HG02840 (cell line): Measurements from ENCODE around the gene PCSK6.
"Not testable (repeated sequence)": the region's sequence is repeated elsewhere in the genome, so short reads cannot be mapped to it uniquely, and the experiment has no call there.

ENCODE experiments used
- ATAC-seq: cut with Tn5 transposase; IDR thresholded peaks from one replicate; pipeline ENCODE4 v1.9.1; 2021; ENCODE audit warnings: mild to moderate bottlenecking, moderate library complexity, moderate number of reproducible peaks; ENCODE audit not compliant: unreplicated experiment, low FRiP score

Gene PCSK6

DNA sequence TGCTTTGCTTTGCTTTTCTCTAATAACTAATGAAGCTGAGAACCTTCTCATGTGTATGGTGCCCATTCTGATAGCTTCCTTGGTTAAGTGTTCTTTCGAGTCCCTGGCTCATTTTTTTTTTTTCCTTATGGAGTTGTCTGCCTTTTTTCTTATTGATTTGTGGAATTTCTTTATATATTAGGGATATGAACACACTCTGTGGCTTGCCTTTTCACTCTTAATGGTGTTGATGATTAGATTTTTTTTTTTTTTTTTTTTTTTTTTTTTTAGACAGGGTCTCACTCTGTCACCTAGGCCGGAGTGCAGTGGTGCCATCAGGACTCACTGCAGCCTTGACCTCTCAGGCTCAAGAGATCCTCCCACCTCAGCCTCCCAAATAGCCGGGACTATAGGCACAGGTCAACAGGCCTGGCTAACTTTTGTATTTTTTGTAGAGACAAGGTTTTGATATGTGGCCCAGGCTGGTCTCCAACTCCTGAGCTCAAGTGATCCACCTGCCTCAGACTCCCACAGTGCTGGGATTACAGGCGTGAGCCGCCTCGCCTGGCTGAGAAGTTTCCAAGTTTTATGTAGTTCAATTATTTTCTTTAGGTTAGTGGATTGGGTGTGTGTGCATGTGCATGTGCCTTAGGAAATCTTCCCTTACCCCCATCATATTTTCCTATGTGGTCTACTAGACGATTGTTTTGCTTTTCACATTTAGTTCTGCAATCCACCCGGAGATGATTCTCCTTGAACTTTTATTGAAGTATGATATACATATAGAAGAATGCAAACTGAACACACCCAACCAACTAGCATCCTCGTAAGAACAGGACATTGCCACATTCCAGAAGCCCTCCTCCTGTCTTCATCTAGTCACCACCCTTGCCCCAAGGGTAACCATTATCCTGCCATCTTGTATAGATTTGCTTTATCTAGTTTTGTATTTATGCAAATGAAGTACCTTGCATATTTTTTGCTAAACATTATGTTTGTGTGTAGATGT lies 192.8 kb downstream of the PCSK6 start:
- no peak for ATAC-seq

DNA sequence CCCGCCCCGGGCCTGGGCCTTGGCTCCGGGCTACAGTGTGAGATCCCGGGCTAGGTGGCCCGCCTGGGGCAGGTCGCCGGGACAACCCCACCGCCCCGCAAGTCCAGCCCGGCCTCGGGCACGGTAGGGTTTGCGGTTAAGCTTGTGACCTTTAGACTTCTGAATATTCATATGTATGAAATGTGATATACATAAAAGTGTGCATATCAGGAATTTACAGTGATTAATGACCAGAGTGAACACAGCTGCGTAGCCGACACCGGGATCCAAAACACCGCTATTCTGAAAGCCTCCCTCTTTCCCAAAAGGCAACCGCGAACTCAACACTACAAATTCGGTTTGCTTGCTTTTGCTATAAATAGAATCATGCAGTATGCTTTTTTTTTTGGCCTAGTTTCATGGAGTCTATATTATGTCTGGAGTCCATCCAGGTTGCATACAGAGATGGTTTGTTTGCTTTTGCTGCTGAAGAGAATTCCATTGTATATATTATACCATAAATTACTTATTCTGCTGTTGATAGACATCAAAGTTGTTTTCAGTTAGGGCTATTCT lies 193.8 kb downstream of the PCSK6 start:
- no peak for ATAC-seq

DNA sequence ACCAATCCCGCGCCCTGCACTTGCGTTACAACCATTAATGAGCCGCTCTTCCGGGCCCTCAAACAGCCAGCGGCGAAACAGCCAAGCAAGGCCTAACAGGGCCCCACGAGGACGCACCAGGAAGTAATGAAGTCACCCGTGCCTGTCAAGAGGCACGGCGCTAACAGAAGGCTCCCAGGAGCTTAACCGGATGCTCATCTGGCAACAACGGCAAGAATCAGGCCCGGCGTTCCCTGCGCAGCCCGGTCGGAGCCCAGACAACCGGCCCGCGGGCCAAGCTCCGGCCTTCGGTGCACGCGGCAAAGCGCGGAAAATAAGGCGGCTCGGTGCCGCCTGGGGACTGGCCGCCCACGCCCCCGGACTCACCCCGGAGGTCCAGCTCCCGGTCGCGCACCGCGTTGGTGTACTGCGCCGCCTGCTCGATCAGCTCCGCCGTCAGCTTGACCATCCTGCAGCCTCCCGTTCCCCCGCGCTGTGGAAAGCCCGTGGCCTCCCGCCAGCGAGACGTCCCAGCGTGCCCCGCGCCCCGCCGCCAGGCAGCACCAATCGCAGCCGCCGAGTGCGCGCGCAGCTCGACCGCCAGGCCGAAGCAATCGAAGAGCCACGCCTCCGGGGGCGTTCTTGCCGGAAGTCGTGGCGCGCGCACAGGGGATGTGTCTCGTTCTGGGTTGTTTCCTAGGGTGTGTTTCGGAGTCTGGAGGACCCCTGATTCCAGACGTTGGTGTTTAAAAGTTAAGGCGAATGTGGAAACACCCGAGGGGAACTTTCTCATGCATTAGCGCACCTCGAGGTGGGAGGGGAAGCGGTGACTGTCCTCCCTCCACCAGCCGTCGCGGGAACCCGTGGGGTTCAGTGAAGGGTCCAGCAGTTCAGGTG lies 194.5 kb downstream of the PCSK6 start, which contains the start of gene SNRPA1:
Gene SNRPA1 (minus strand): TSS at position 518 of the 876 bp plus-strand sequence. CDS start 70 bp downstream, at position 448.
- ATAC-seq = peak; percentile 87

DNA sequence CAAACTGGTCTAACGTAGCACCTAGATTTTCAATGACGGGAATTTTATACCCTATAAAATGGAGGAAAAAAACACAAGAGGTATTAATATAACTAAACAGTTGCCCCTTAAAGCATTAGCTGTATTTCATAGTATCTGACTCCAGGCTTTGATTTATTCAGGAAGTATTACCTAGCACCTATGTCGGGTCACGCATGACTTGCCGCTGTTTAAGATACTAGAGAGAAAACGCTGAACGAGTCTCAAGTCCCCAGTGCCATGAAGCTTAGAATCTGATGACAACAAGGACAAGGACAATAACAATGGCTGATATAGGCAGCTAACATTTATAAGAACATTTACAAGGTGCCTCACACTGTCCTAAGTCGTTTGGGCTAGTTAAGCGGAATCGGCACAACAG lies 196.4 kb downstream of the PCSK6 start:
- ATAC-seq = no peak

DNA sequence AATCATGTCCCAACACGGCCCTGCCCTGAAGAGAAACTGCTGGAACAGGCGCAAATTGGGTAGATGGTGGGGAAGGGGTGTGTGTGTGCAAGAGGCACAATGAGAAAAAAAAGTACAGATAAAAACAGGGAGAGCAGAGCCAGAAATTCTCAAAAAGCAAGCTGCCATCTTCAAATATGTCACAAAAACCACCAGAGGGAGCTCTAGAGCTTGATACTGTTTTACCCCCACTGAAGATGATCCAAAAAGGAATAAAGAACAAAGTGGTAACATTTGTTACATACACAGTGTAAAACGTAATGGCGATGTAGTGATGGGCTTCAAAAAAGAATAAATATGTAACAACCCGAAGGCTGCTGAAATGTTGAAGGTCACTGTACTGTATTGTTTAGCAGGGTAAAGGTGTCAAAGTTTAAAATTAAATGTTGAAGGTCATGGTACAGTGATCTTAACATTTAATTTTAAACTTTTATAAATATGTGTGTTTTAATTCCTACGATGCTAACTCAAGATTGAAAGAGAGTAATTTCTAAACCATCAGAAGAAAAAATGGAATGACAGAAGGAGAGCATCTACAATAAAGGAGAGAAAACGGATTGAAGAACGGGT lies 200.5 kb downstream of the PCSK6 start:
- ATAC-seq = no peak

DNA sequence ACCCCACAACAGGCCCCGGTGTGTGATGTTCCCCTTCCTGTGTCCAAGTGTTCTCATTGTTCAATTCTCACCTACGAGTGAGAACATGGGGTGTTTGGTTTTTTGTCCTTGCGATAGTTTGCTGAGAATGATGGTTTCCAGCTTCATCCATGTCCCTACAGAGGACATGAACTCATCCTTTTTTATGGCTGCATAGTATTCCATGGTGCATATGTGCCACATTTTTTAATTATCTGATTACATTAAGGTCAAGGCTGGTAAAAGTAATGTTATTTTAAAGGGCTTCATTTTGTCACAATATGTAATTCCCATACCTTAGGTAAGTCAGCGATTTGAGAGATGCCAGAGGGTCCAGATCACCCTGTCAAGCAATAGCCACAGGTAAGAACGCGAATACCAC lies 202.2 kb downstream of the PCSK6 start:
- not testable (repeated sequence) for ATAC-seq

DNA sequence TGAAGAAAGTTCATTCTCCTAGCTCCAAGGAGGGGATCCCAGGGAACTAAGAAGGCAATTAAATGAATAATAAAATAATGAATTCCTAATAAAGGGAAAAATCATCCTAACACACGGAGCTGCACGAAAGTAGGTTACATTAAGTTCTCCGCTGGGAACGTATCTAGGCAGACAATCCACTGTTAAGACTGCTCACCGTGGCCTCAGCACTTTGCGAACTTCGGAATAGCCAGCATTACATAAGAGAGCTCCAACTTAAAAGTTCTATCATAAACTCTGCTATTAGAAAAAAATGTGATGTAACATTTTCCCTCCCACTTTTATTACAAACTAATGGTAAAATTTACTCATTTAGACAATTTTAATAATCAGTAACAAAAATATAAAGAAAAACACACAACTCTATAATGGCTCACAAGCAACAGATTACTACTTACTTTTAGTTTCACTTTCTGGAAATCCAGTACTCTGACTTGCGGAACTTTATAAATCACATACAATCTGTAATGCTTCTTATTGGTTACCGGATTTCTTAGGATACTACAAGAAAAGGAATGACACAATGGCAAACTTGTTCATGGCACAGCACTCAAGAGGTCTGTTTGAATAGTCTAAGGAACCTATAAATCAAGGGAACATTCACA lies 202.9 kb downstream of the PCSK6 start:
- no peak for ATAC-seq

DNA sequence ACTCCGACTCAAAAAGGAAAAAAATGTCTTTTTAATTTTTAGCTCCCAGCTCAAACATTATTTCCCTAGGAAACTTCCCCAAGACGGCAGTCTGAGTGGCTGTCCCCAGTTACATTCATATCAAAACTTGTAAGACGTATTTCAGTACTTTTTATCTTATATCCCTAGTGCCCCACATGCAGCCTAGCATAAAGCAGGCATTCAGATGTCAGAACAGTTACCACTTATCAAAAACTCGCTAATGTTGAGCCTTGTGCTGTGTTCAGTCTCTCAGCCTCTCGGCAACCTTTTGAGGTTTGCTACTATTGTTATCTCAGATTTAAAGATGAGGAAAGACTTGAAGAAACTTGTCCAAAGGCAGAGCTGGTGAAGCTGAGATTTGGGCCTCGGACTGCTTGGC lies 205.6 kb downstream of the PCSK6 start:
- ATAC-seq = no peak

DNA sequence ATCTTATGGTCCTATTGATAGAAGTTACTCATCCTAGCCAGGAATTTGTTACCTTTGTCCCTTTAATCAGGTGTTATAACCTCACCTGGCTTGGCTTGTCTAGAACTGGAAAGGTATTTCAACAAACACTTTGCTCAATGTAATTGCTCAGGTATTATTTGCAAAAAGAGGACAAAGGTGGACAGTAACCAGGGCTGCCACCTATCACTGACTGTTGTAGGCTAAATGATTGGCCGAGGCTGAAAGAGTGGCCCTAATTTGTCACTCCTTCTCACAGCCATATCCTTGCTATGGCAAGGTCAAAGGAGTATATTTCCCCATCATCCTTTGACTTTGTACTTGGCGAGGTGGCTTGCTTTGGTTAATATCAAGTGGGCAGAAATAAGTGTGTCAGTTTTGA lies 209.5 kb downstream of the PCSK6 start:
- no peak for ATAC-seq

DNA sequence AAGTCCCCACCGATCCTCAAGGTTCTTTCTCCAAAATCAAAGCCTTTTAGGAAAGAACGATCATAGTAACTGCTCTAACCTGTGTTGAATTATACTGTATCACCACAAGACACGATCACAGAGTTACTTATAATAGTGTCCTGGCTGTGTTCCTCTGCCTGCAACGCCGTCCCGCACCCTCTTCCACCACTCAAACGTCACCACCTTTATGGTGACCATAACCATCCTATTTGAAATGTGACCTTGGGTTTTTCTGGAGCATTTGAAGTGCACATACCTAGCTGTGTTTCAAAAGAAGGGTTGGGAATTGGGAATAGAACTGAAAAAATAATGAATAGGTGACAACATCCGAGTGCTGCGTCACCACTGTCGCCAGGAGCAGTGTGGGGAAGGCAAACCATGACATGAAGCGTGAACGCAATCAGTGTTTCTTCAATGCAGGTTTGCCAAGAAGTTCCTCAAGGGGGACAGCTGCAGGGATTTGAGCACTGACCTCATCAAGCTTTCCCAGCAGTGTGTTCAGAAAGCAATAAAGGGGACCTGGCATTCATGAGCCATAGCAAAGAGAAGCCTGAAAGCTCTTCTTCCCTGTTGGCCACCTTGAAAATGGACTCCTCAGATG lies 211.5 kb downstream of the PCSK6 start:
- no peak for ATAC-seq

DNA sequence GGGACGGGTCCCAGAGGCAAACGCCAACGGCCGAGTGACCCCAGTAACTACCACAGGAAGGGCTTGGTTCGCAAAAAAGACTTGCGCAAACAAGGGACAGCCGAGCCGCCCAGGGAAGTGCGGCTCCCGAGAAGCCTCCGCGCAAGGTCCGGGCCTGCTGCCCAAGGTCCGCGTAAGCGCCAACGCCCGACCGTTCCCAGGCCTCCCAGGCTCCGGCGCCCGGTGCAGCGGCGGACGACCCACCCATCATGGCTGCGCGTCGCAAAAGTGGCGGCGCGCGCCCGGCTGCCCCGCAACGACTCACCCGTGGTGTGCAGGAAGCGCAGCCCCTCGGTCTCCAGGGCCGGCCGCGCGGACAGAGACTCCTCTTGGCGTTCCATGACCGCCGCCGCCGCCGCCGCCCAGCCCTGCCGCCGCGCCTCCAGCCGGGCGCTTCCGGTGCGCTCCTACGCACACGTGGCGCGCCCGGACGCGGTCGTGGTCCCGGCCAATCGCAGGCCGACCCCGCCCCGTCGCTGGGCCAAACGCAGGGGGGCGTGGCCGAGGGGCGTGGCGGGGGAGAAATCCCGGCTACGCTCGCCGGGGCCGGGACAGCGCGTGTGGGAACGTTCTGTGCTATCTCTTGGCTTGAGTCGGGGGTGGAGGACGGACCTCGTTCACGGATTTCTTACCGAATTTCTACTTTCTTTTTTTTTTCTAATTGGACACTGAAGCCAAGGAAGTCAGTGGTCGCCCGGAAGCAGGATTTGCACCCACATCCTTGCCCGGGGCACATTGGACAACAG lies 212.3 kb downstream of the PCSK6 start, which contains the start of gene SELENOS:
Gene SELENOS (minus strand): TSS at position 448 of the 785 bp plus-strand sequence. CDS start 68 bp downstream, at position 380.
- peak; percentile 81 for ATAC-seq

DNA sequence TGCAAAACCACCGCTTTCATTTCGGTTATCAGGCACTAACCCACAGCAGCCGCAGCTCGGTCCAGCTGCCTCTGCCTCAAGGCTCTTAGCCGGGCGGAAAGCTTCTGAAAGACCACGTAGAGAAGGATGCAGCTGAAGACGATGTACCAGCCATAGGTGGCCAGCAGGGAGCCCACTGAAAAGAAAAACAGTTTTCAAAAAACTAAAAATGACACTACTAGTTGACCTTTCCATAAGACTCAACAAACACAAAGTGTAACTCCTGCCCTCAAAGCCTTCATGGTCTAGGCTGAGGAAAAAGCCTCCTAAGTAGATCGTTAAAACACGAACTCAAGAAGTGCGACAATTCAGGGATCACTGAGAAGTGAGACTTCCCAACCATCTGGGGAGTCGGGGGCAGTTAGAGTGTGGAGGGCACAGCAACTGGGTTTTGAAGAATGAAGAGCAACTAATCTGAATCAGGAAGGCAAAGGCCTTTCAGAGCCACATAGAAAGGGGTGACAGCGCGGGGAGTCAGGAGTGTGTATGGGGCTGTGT lies 212.9 kb downstream of the PCSK6 start:
- ATAC-seq = peak; percentile 32

DNA sequence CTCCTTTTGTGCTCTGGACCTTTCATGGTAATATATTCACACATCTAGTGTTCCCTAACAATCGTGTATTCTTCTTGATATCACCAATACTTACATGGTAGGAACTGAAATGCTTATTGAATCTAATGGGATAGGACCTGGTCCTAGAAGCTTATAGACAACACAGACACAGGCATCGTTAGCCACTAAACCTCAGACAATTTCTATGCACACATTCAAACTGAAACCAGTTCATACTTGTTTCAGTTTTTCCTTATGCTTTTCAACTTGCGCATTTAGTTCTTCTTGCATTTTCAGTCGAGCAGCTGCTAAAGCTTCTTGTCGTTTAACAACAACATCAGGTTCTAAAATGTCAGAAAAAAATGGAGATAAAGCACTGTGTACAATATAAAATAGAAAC lies 214.5 kb downstream of the PCSK6 start:
- no peak for ATAC-seq

DNA sequence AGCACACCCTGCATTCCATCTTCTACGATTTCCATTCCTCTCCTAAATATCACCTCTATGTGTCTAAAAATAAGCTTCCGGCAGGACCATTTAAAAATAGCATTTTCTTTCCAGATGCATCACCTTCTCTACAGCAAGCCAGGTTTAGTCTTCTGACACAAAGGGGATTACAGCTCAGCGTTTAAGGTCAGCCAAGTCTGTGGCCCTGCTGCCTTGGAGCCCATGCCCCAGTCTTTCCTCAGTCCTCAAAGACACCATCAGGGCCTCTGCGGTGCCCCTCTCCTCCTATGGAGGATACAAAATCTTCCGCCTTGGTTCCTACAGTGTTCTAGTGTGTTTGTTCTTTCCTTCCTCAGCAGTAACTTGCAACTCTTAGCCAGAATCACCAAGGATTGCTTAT lies 216.0 kb downstream of the PCSK6 start:
- ATAC-seq = no peak

DNA sequence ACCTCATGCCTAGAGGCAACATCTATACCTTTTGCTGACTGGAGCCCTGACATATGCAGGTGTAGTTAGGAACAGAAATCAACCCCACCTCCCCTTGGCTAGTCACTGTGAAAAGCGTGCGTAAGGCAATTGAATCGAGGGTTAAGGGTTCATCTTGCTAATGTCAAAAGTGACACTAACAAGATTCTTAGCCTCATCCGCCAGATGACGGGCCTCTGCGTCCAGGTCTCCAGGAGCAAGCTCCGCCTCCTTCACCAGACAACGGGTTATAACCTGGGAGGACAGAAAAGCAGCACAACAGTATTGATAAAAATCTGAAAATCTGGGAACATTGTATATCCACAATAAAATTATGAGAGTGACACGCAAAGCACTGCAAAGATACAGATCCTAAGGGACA lies 216.9 kb downstream of the PCSK6 start:
- no peak for ATAC-seq

DNA sequence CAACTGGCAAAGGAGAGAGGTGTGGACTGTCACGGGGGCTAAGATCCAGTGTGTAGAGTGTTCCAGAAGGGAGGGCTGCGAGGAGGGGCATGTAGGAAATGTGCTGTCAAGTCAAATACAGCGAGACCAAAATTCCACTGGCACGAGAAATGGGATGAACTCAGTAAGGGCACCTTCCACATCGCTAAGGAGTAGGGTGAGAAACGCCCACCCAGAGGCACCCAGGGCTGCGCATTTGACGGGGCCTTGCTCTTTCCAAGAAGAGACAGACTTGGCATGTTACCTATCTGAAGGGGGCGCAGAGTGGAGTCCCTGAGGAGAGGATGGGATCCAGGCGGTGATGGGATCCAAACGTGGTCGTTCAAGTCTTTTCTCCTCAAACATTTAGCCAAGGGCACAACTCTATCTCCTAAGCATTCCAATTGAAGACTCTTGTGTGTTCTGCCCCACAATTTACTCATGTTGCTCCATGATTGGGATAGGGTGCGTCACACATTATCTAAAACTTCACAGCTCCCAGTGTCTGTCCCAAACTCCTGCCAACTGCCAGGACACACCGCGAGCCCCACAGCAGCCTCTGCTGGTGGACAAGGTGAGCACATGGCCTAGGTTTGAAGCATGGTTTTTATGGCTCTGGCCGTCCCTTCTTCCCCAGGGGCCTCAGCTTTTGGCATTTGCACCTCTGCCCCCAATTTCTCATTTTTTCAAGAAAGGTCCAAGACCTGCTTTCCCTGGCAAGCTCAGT lies 219.9 kb downstream of the PCSK6 start:
- ATAC-seq = no peak

DNA sequence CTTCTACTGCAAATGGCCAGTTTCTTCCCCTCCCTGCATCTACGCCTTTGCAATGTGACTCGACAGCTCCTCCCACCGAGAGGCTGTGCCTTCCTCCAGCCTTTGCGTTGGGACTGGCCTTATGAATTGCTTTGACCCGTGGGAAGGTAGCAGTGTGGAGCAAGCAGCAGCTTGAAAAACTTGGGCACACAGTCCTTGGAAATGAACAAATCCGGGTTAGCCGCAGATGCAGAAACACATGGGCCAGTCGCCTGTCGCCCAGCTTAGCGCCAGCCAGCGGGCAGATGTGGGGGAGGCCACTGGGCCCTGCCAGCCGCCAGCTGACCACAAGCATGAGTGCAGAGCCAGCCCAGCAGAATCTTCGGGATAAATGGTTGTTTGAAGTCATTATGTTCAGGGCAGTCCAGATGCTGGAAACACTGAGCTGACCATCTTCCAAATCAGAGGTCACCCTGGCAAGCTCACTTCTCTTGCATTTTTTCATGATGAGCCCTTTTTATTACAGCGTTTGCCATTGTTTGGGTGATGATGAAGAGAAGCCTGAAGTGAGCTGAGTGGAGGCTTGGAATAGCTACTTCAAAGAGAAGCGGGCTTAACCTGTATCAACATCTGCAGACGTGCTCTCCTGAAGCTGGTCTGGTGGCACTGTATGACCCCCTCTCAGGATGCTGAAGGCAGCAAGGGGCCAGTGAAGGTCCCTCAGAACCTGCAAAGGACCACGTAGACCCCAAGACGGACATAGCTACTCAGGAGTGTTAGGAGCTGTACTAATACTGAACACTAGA lies 222.0 kb downstream of the PCSK6 start:
- ATAC-seq = no peak
